Body of pancreas (tissue), 4 donors: Measurements from ENCODE around the gene LRIT1. TPM values are rescaled to one million over a fixed set of nuclear protein-coding genes. Genes with fewer than 3 reads are reported as not detected.

Experiments
- ATAC-seq: fragments of 150-250 bp; one replicate; pipeline ENCODE4 v1.9.1; 2016
- DNase-seq, 4 donors: peaks; one replicate each; pipeline ENCODE4 v3.0.0-alpha.2; 2019
- H3K27ac ChIP-seq, 4 donors: fragments of 200-600 bp; sonication (generic); 1 replicate in 3 of 4; 2 replicates in 1 of 4; pipeline versions ENCODE4 v1.5.1 to v1.6.1; 2016 to 2019; ENCODE audit warnings: mild to moderate bottlenecking in 1 of 4, mixed read lengths in 1 of 4, moderate library complexity in 1 of 4
- H3K27me3 ChIP-seq, 2 donors: fragments of 200-600 bp; sonication (generic); one replicate each; pipeline ENCODE4 v1.6.0; 2016; ENCODE audit warnings: mild to moderate bottlenecking in 1 of 2
- H3K36me3 ChIP-seq, 2 donors: fragments of 200-600 bp; sonication (generic); replicated peaks in 1 of 2; 2 replicates each; pipeline ENCODE4 v1.5.1; 2016; ENCODE audit warnings: low read depth in 2 of 2; ENCODE audit not compliant: insufficient read depth in 1 of 2
- H3K4me1 ChIP-seq: fragments of 200-600 bp; sonication (generic); one replicate; pipeline ENCODE4 v1.6.0; 2016
- H3K4me3 ChIP-seq, 2 donors: fragments of 200-600 bp; sonication (generic); 1 replicate in 1 of 2; 2 replicates in 1 of 2; pipeline ENCODE4 v1.5.1; 2016 to 2019
- H3K9me3 ChIP-seq, 3 donors: fragments of 200-600 bp; sonication (generic); 1 replicate in 2 of 3; 2 replicates in 1 of 3; pipeline ENCODE4 v1.5.1; 2016
- POLR2A ChIP-seq, 3 donors: fragments of 450-650 bp; IDR thresholded peaks; one replicate each; pipeline ENCODE4 v1.6.1; 2016; ENCODE audit warnings: antibody characterized with exemption in 3 of 3, mild to moderate bottlenecking in 2 of 3
- WGBS, 2 donors: methylation state at CpG; one replicate each; pipeline ENCODE4 v1.1.5; 2017; 5-methylcytosine and 5-hydroxymethylcytosine counted together
- intact Hi-C: fragments of 100-400 bp; cut with DNase I; formaldehyde crosslinking; loops from one replicate; pipeline ENCODE4 v1.15.1; 2023
- total RNA-seq, 2 donors: library from RNA; depleted of rRNA; stranded (reverse); fragments of >200 nt; gene quantifications; one replicate each; pipeline ENCODE4 v1.1.0, GENCODE V29; 2016
- TF ChIP-seq, protein P1 (sequence below), 7 experiments: fragments of 450-650 bp in 4 of 7; fragments of 200-600 bp in 3 of 7; sonication (generic) in 3 of 7; IDR thresholded peaks; one replicate each; pipeline ENCODE4 v1.5.1; 2016 to 2019; ENCODE audit warnings: antibody characterized with exemption in 7 of 7

The LRIT1 gene
- total RNA-seq, 2 donors from 2014 or later, result not detected

DNA sequence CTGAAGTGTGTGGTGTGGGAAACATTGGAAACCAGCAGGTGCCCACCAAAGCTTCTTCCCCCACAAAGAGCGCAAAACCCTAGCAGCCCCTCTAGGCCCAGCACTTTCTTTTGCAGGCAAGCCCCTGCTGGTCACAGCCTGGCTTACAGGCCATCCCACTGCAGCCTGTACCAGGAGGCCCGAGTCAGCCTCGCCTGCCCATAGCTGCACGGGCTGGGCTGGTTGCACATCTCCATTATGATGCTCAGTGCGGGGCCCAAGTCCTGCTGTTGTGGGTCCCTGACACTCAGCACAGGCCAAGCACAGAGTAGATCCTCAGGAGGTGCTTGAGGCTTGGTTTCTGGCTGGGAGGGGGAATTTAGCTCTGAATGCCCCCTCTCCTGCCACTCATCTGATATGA, 39.0 kb downstream of the LRIT1 start:
- no peaks in the 10 kb centered on the region for H3K4me1 ChIP-seq
- H3K27ac ChIP-seq, result no peak overlapping the region
- no peak overlapping the region for H3K4me3 ChIP-seq
- WGBS, 2 donors, result 76 to 100% methylated on average over 4 to 5 of the region's 5 CpGs
- no peak for ATAC-seq
- no peaks in the 10 kb centered on the region for H3K36me3 ChIP-seq
- DNase-seq, result no peak
- TF ChIP-seq POLR2A (IDR thresholded peaks at IDR 0.05), result no peak
- TF ChIP-seq, protein P1, sequence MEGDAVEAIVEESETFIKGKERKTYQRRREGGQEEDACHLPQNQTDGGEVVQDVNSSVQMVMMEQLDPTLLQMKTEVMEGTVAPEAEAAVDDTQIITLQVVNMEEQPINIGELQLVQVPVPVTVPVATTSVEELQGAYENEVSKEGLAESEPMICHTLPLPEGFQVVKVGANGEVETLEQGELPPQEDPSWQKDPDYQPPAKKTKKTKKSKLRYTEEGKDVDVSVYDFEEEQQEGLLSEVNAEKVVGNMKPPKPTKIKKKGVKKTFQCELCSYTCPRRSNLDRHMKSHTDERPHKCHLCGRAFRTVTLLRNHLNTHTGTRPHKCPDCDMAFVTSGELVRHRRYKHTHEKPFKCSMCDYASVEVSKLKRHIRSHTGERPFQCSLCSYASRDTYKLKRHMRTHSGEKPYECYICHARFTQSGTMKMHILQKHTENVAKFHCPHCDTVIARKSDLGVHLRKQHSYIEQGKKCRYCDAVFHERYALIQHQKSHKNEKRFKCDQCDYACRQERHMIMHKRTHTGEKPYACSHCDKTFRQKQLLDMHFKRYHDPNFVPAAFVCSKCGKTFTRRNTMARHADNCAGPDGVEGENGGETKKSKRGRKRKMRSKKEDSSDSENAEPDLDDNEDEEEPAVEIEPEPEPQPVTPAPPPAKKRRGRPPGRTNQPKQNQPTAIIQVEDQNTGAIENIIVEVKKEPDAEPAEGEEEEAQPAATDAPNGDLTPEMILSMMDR (IDR thresholded peaks at IDR 0.05), result no peak
- H3K9me3 ChIP-seq, result no peaks in the 10 kb centered on the region
- H3K27me3 ChIP-seq, result no peaks in the 10 kb centered on the region
- intact Hi-C loops, result no loop called here

DNA sequence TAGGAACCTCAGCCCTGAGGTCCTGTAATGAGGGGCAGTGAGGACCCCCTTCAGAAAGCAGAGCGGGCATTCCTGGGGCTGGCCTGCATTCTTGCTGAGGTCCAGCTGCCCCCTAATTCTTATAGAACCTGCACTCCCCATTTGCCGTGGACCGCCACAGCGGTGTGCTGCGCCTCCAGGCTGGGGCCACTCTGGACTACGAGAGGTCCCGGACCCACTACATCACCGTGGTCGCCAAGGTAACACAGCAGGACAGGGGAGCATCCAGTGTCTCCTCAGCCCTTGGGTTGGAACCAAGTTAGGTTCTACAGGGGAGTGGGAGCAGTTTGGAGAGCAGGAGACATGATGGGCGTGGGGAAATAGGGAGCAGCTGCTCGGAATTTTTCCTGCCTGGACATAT, 39.7 kb downstream of the LRIT1 start:
- DNase-seq, result no peak
- 79 to 85% methylated on average over 11 of the region's 11 CpGs for WGBS, 2 donors
- Histone ChIP-seq H3K4me3 (no peak overlapping the region), H3K27me3 (no peaks in the 10 kb centered on the region), H3K36me3 (no peaks in the 10 kb centered on the region), H3K27ac (no peak overlapping the region), H3K9me3 (no peaks in the 10 kb centered on the region), H3K4me1 (no peaks in the 10 kb centered on the region)
- TF ChIP-seq, protein P1 (IDR thresholded peaks at IDR 0.05), result no peak
- no peak for TF ChIP-seq POLR2A (IDR thresholded peaks at IDR 0.05)
- intact Hi-C loops, result no loop called here
- ATAC-seq, result no peak

DNA sequence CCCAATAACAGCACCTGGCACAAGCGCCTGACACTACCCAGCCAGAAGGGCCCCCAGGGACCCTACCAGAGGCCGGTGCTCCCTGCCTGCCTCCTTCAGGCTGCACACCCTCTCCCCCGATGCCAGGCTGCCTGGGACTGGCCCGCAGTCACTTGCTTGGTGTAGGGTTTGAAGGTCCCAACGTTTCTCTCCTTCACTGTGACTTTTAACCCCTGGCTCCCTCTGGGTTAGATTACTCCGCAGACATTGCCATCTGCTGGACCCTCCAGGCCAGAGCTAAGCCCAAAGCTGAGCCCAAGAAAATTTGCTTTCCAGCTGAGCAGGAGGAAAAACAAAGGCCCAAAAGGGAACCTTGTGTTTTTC, 40.1 kb downstream of the LRIT1 start:
- TF ChIP-seq, protein P1 (IDR thresholded peaks at IDR 0.05), result no peak
- no peak for TF ChIP-seq POLR2A (IDR thresholded peaks at IDR 0.05)
- intact Hi-C loops, result no loop called here
- ATAC-seq (no peak), DNase-seq (no peak)
- H3K27ac ChIP-seq, result no peak overlapping the region
- no peak overlapping the region for H3K4me3 ChIP-seq
- H3K27me3 ChIP-seq, result peaks cover 0 to 1% of the 10 kb centered on the region in 2 donors
- no peaks in the 10 kb centered on the region for H3K36me3 ChIP-seq
- 39 to 43% methylated on average over 6 of the region's 6 CpGs for WGBS, 2 donors
- H3K9me3 ChIP-seq, result no peaks in the 10 kb centered on the region
- H3K4me1 ChIP-seq, result no peaks in the 10 kb centered on the region

DNA sequence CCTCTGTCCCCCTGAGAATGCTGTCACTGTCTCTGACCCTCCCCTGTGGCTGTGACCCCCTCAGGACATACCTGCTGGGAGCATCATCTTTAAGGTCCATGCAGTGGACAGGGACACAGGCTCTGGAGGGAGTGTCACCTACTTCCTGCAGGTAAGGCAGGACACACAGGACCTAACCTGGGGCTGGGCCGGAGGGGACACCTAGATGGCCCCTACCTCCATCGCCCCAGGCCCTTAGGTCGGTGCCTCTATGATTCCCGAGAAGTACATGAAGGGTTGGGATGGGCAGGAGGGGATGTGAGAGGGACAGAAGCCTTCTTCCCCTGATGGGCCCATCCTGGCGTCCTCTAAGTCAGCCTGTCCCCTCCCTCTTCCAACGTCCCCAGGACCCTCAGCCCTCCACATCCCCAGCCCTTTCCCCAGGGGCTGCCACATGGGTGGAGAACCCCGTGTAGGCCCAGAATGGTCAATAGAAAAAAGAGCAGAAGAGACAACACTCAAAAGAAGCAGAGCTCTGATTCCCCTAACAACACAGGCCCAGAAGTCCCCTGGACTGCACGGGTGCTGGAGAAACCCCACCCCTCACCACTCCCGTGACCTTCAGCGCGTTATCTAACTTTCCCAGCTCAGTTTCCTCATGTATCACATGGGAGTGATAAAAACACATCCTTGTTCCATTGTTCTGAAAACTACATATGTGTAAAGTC, 40.7 kb downstream of the LRIT1 start:
- ATAC-seq (no peak), DNase-seq (no peak)
- 34 to 52% methylated on average over 8 to 11 of the region's 11 CpGs for WGBS, 2 donors
- peaks cover 0 to 6% of the 10 kb centered on the region in 2 donors for H3K27me3 ChIP-seq
- no peaks in the 10 kb centered on the region for H3K36me3 ChIP-seq
- TF ChIP-seq POLR2A (IDR thresholded peaks at IDR 0.05), result no peak
- TF ChIP-seq, protein P1 (IDR thresholded peaks at IDR 0.05), result no peak
- H3K4me1 ChIP-seq, result no peaks in the 10 kb centered on the region
- H3K9me3 ChIP-seq, result no peaks in the 10 kb centered on the region
- no peak overlapping the region for H3K4me3 ChIP-seq
- intact Hi-C loops, result no loop called here
- no peak overlapping the region for H3K27ac ChIP-seq
